Right ventricle myocardium superior (tissue), 1 donor: ENCODE results near the gene EYS. TPM values are rescaled to one million over a fixed set of nuclear protein-coding genes. Genes with fewer than 3 reads are reported as not detected.
A peak's percentile ranks its signal among the peaks of the same experiment; 100 is the strongest.
"Not testable (repeated sequence)": the region's sequence is repeated elsewhere in the genome, so short reads cannot be mapped to it uniquely, and the experiment has no call there.

Experiments used
- ATAC-seq: fragments of 200-7000 bp; cut with Tn5 transposase; one replicate; pipeline ENCODE4 v1.9.1; 2020; ENCODE audit warnings: mild to moderate bottlenecking; ENCODE audit not compliant: poor library complexity
- DNase-seq: peaks from one replicate; pipeline ENCODE4 v3.0.0-alpha.2; 2020
- intact Hi-C: fragments of 100-400 bp; cut with DNase I; formaldehyde crosslinking; loops from one replicate; pipeline ENCODE4 v1.11.2; 2022
- total RNA-seq: library from RNA; stranded (reverse); fragmentation: NEBNext Ultra II Directional; extraction: Animal tissue kit (Norgen Biotek cat#: 25700); gene quantifications from one replicate; pipeline ENCODE4 v1.2.1, GENCODE V29; 2021
- donor health status: DM: no; HTN: yes; CAD: no; lungs with severe emphysema.

EYS gene
- total RNA-seq, 1 donor from 2014 or later = not detected

- DNase-seq (no peak), ATAC-seq (no peak)
- intact Hi-C loops = no loop called here
These were observed 1721.8 kb downstream of the EYS start for GRCh38 chr6:63985223-63985622.

- intact Hi-C loops = no loop called here
- no peak for DNase-seq
- no peak for ATAC-seq
These were observed 1731.3 kb downstream of the EYS start for GRCh38 chr6:63975699-63976098.

- no peak for ATAC-seq
- intact Hi-C loops = no loop called here
These were observed 1738.4 kb downstream of the EYS start for GRCh38 chr6:63968650-63969049.

GRCh38 chr6:63964366-63964765, 1742.7 kb downstream of the EYS start:
- DNase-seq (no peak), ATAC-seq (no peak)

More at GRCh38 chr6:63968650-63969049, 1738.4 kb downstream of the EYS start:
- no peak for DNase-seq

GRCh38 chr6:63963769-63964315, 1743.2 kb downstream of the EYS start:
- intact Hi-C loops = no loop called here
- DNase-seq (no peak), ATAC-seq (no peak)

More at GRCh38 chr6:63964366-63964765, 1742.7 kb downstream of the EYS start:
- intact Hi-C loops = no loop called here

- ATAC-seq, intact Hi-C loops, DNase-seq: not testable (repeated sequence)
These were observed 1753.5 kb downstream of the EYS start for GRCh38 chr6:63953336-63954021.

GRCh38 chr6:63947792-63948529, 1759.1 kb downstream of the EYS start:
- no peak for DNase-seq
- intact Hi-C loops = no loop called here
- ATAC-seq = no peak

- ATAC-seq = no peak
- intact Hi-C loops = no loop called here
These were observed 1761.0 kb downstream of the EYS start for GRCh38 chr6:63945987-63946386.

GRCh38 chr6:63943826-63944225, 1763.2 kb downstream of the EYS start:
- intact Hi-C loops = no loop called here
- no peak for DNase-seq
- ATAC-seq = no peak

More at GRCh38 chr6:63945987-63946386, 1761.0 kb downstream of the EYS start:
- no peak for DNase-seq

- DNase-seq = no peak
- no peak for ATAC-seq
- intact Hi-C loops = no loop called here
These were observed 1765.1 kb downstream of the EYS start for GRCh38 chr6:63941747-63942470.

- no peak for DNase-seq
- intact Hi-C loops = no loop called here
- ATAC-seq = no peak
These were observed 1767.0 kb downstream of the EYS start for GRCh38 chr6:63940056-63940455.

GRCh38 chr6:63936399-63936798, 1770.6 kb downstream of the EYS start:
- intact Hi-C loops = no loop called here
- DNase-seq (no peak), ATAC-seq (no peak)

- no peak for ATAC-seq
These were observed 1771.3 kb downstream of the EYS start for GRCh38 chr6:63935732-63936131.

GRCh38 chr6:63933948-63934347, 1773.1 kb downstream of the EYS start:
- ATAC-seq, DNase-seq, intact Hi-C loops: not testable (repeated sequence)

More at GRCh38 chr6:63935732-63936131, 1771.3 kb downstream of the EYS start:
- no peak for DNase-seq
- intact Hi-C loops = no loop called here

- ATAC-seq (no peak), DNase-seq (no peak)
- intact Hi-C loops = no loop called here
These were observed 1776.2 kb downstream of the EYS start for GRCh38 chr6:63930848-63931247.

GRCh38 chr6:63929111-63929510, 1777.9 kb downstream of the EYS start:
- no peak for DNase-seq

GRCh38 chr6:63928613-63929012, 1778.4 kb downstream of the EYS start:
- intact Hi-C loops = no loop called here
- no peak for ATAC-seq
- DNase-seq = no peak

More at GRCh38 chr6:63929111-63929510, 1777.9 kb downstream of the EYS start:
- no peak for ATAC-seq
- intact Hi-C loops = no loop called here

- DNase-seq (no peak), ATAC-seq (peak; percentile 74)
- intact Hi-C loops = no loop called here
These were observed 1779.8 kb downstream of the EYS start for GRCh38 chr6:63926950-63927927.
